Naive thymus-derived CD4-positive, alpha-beta T cell (primary cell): ENCODE measurements around the gene MYOM3. TPM values are rescaled to one million over a fixed set of nuclear protein-coding genes. Genes with fewer than 3 reads are reported as not detected.

Experiments
- ATAC-seq: fragments of 150-1000 bp; cut with Tn5 transposase; 2 replicates; pipeline ENCODE4 v1.10.0; 2021; ENCODE audit warnings: mild to moderate bottlenecking, moderate library complexity
- CTCF ChIA-PET: fragments of 350-600 bp; sonication (Branson Sonifier 250); formaldehyde crosslinking; loops from one replicate; lab custom pipeline; 2021; ENCODE audit warnings: antibody characterized with exemption; lab: Charles Lee
- POLR2A ChIA-PET: fragments of 350-600 bp; sonication (Branson Sonifier 250); formaldehyde crosslinking; loops from one replicate; lab custom pipeline; 2021; ENCODE audit warnings: antibody characterized with exemption, inconsistent platforms; lab: Charles Lee
- DNase-seq, 9 donors: peaks; one replicate each; pipeline versions ENCODE4 v3.0.0 to v3.0.0-alpha.2; 2020 to 2022; ENCODE audit warnings: mixed read lengths in 1 of 9
- H3K27ac ChIP-seq: one replicate; pipeline ENCODE4 v1.7.0; 2013; ENCODE audit warnings: mild to moderate bottlenecking, low read depth, low read length, moderate library complexity
- H3K27me3 ChIP-seq, 2 donors: one replicate each; pipeline ENCODE4 v1.7.0; 2013; ENCODE audit warnings: low read length in 2 of 2, mild to moderate bottlenecking in 2 of 2, moderate library complexity in 2 of 2; ENCODE audit not compliant: control insufficient read depth in 2 of 2, insufficient read depth in 2 of 2
- H3K36me3 ChIP-seq, 3 experiments: 1 replicate in 2 of 3; 2 replicates in 1 of 3; pipeline ENCODE4 v1.7.0; 2013; ENCODE audit warnings: low read length in 3 of 3, mild to moderate bottlenecking in 3 of 3, moderate library complexity in 1 of 3; ENCODE audit not compliant: insufficient read depth in 3 of 3, control insufficient read depth in 2 of 3
- H3K4me1 ChIP-seq, 2 donors: one replicate each; pipeline ENCODE4 v1.7.0; 2013; ENCODE audit warnings: low read length in 2 of 2, mild to moderate bottlenecking in 2 of 2, moderate library complexity in 1 of 2; ENCODE audit not compliant: control insufficient read depth in 2 of 2, insufficient read depth in 2 of 2
- H3K4me3 ChIP-seq: 2 replicates; pipeline ENCODE4 v1.7.0; 2013; ENCODE audit warnings: mild to moderate bottlenecking, low read length
- H3K9me3 ChIP-seq, 3 experiments: 1 replicate in 2 of 3; 2 replicates in 1 of 3; pipeline ENCODE4 v1.7.0; 2013; ENCODE audit warnings: low read length in 3 of 3; ENCODE audit not compliant: control insufficient read depth in 2 of 3
- H3K27ac Mint-ChIP-seq, 9 donors: one replicate each; pipeline ENCODE4 v1.8.0; 2020 to 2022; ENCODE audit warnings: mixed read lengths in 9 of 9, mild to moderate bottlenecking in 8 of 9, moderate library complexity in 5 of 9, inconsistent platforms in 2 of 9
- H3K27me3 Mint-ChIP-seq, 5 donors: one replicate each; pipeline ENCODE4 v1.8.0; 2021 to 2022; ENCODE audit warnings: mixed read lengths in 5 of 5, mild to moderate bottlenecking in 1 of 5
- H3K36me3 Mint-ChIP-seq, 5 donors: one replicate each; pipeline ENCODE4 v1.8.0; 2020 to 2022; ENCODE audit warnings: mixed read lengths in 5 of 5, mild to moderate bottlenecking in 3 of 5, inconsistent platforms in 1 of 5
- H3K4me1 Mint-ChIP-seq, 7 donors: one replicate each; pipeline ENCODE4 v1.8.0; 2020 to 2022; ENCODE audit warnings: mixed read lengths in 7 of 7, mild to moderate bottlenecking in 3 of 7, inconsistent platforms in 1 of 7
- H3K4me3 Mint-ChIP-seq, 10 donors: one replicate each; pipeline ENCODE4 v1.8.0; 2020 to 2022; ENCODE audit warnings: mild to moderate bottlenecking in 10 of 10, mixed read lengths in 10 of 10, moderate library complexity in 6 of 10, inconsistent platforms in 2 of 10
- H3K9me3 Mint-ChIP-seq, 11 donors: one replicate each; pipeline ENCODE4 v1.8.0; 2020 to 2022; ENCODE audit warnings: mixed read lengths in 11 of 11, mild to moderate bottlenecking in 4 of 11, inconsistent platforms in 1 of 11, moderate library complexity in 1 of 11
- intact Hi-C, 2 donors: fragments of 100-400 bp; cut with micrococcal nuclease; formaldehyde crosslinking; loops; one replicate each; pipeline ENCODE4 v1.15.1; 2023
- polyA plus RNA-seq, 2 donors: library from polyadenylated mRNA; unstranded; fragments of 300-500 nt; fragmentation: Illumina TruSeq; gene quantifications; one replicate each; pipeline ENCODE4 v1.2.3, GENCODE V29; 2021
- total RNA-seq, 6 experiments: library from RNA in 5 of 6; stranded (reverse) in 5 of 6; gene quantifications; 1 replicate in 5 of 6; 2 replicates in 1 of 6; pipeline ENCODE4 v1.2.3 and lab custom pipeline; 2021 to 2026

The MYOM3 gene
- total and polyA plus RNA-seq, 7 experiments from 2014 or later = not detected

GRCh38 chr1:24058671-24059455 is 53.1 kb downstream of the MYOM3 start:
- H3K27ac ChIP-seq = no peak overlapping the region
- no peaks in the 10 kb centered on the region for H3K9me3 ChIP-seq
- H3K27me3 ChIP-seq = no peaks in the 10 kb centered on the region
- ATAC-seq (no peak), DNase-seq (no peak)
- POLR2A ChIA-PET = no interaction called here
- Mint-ChIP-seq H3K27me3 (peaks cover 0 to 5% (median 0%) of the 10 kb centered on the region in 5 donors), H3K36me3 (no peaks in the 10 kb centered on the region), H3K9me3 (peaks cover 0 to 8% (median 5%) of the 10 kb centered on the region in 11 donors), H3K4me3 (no peak overlapping the region), H3K4me1 (no peaks in the 10 kb centered on the region), H3K27ac (no peak overlapping the region)
- intact Hi-C loops = no loop called here
- H3K36me3 ChIP-seq = no peaks in the 10 kb centered on the region
- H3K4me3 ChIP-seq = no peak overlapping the region
- CTCF ChIA-PET = no interaction called here
- no peaks in the 10 kb centered on the region for H3K4me1 ChIP-seq

GRCh38 chr1:24057171-24057570 is 54.8 kb downstream of the MYOM3 start:
- no peak overlapping the region for H3K27ac Mint-ChIP-seq
- ChIA-PET POLR2A (no interaction called here), CTCF (no interaction called here)
- no peak for DNase-seq
- no peak overlapping the region for H3K27ac ChIP-seq
- H3K9me3 ChIP-seq = no peaks in the 10 kb centered on the region
- H3K9me3 Mint-ChIP-seq = peaks cover 0 to 2% (median 1%) of the 10 kb centered on the region in 11 donors
- no peak overlapping the region for H3K4me3 Mint-ChIP-seq
- no peak overlapping the region for H3K4me3 ChIP-seq
- no peaks in the 10 kb centered on the region for H3K36me3 ChIP-seq
- H3K4me1 Mint-ChIP-seq = no peaks in the 10 kb centered on the region
- no peak for ATAC-seq
- no peaks in the 10 kb centered on the region for H3K27me3 Mint-ChIP-seq
- no peaks in the 10 kb centered on the region for H3K36me3 Mint-ChIP-seq
- no peaks in the 10 kb centered on the region for H3K4me1 ChIP-seq
- H3K27me3 ChIP-seq = no peaks in the 10 kb centered on the region
- intact Hi-C loops = no loop called here

- no peak overlapping the region for H3K4me3 Mint-ChIP-seq
- DNase-seq (no peak), ATAC-seq (no peak)
- Histone ChIP-seq H3K4me1 (no peaks in the 10 kb centered on the region), H3K4me3 (no peak overlapping the region), H3K9me3 (no peaks in the 10 kb centered on the region), H3K36me3 (no peaks in the 10 kb centered on the region), H3K27ac (no peak overlapping the region), H3K27me3 (no peaks in the 10 kb centered on the region)
- no peaks in the 10 kb centered on the region for H3K36me3 Mint-ChIP-seq
- ChIA-PET POLR2A (no interaction called here), CTCF (no interaction called here)
- peaks cover 0 to 5% (median 0%) of the 10 kb centered on the region in 5 donors for H3K27me3 Mint-ChIP-seq
- no peaks in the 10 kb centered on the region for H3K4me1 Mint-ChIP-seq
- H3K9me3 Mint-ChIP-seq = no peaks in the 10 kb centered on the region
- intact Hi-C loops = no loop called here
- no peak overlapping the region for H3K27ac Mint-ChIP-seq
These were observed 56.3 kb downstream of the MYOM3 start for GRCh38 chr1:24055681-24056080.

GRCh38 chr1:24052220-24052619 is 59.7 kb downstream of the MYOM3 start:
- intact Hi-C loops = no loop called here
- no peak overlapping the region for H3K27ac ChIP-seq
- H3K9me3 ChIP-seq = no peaks in the 10 kb centered on the region
- H3K4me3 ChIP-seq = no peak overlapping the region
- Mint-ChIP-seq H3K9me3 (no peaks in the 10 kb centered on the region), H3K4me3 (no peak overlapping the region), H3K4me1 (no peaks in the 10 kb centered on the region), H3K27ac (no peak overlapping the region), H3K36me3 (no peaks in the 10 kb centered on the region), H3K27me3 (peaks cover 0 to 7% (median 0%) of the 10 kb centered on the region in 5 donors)
- CTCF ChIA-PET = no interaction called here
- H3K4me1 ChIP-seq = no peaks in the 10 kb centered on the region
- DNase-seq (no peak), ATAC-seq (no peak)
- no peaks in the 10 kb centered on the region for H3K36me3 ChIP-seq
- POLR2A ChIA-PET = no interaction called here
- H3K27me3 ChIP-seq = no peaks in the 10 kb centered on the region

GRCh38 chr1:24051206-24051945 is 60.6 kb downstream of the MYOM3 start:
- CTCF ChIA-PET = no interaction called here
- no peak for ATAC-seq
- no peaks in the 10 kb centered on the region for H3K27me3 ChIP-seq
- no peaks in the 10 kb centered on the region for H3K9me3 ChIP-seq
- Mint-ChIP-seq H3K4me1 (no peaks in the 10 kb centered on the region), H3K27ac (no peak overlapping the region), H3K9me3 (no peaks in the 10 kb centered on the region), H3K36me3 (no peaks in the 10 kb centered on the region), H3K27me3 (peaks cover 0 to 11% (median 0%) of the 10 kb centered on the region in 5 donors), H3K4me3 (no peak overlapping the region)
- intact Hi-C loops = no loop called here
- H3K4me1 ChIP-seq = no peaks in the 10 kb centered on the region
- no peak for DNase-seq
- no peak overlapping the region for H3K4me3 ChIP-seq
- H3K27ac ChIP-seq = no peak overlapping the region
- H3K36me3 ChIP-seq = no peaks in the 10 kb centered on the region
- POLR2A ChIA-PET = no interaction called here

GRCh38 chr1:24049733-24050132 is 62.2 kb downstream of the MYOM3 start:
- Histone ChIP-seq H3K4me1 (no peaks in the 10 kb centered on the region), H3K27ac (no peak overlapping the region), H3K4me3 (no peak overlapping the region), H3K27me3 (no peaks in the 10 kb centered on the region), H3K36me3 (no peaks in the 10 kb centered on the region), H3K9me3 (no peaks in the 10 kb centered on the region)
- intact Hi-C loops = no loop called here
- ATAC-seq = no peak
- ChIA-PET CTCF (no interaction called here), POLR2A (no interaction called here)
- Mint-ChIP-seq H3K36me3 (no peaks in the 10 kb centered on the region), H3K9me3 (no peaks in the 10 kb centered on the region), H3K27me3 (peaks cover 0 to 11% (median 0%) of the 10 kb centered on the region in 5 donors), H3K4me1 (no peaks in the 10 kb centered on the region), H3K27ac (no peak overlapping the region), H3K4me3 (no peak overlapping the region)
- DNase-seq = no peak
